GM12875 (cell line): Measurements from ENCODE around the gene HBG1.

ENCODE experiments used
- H3K4me3 ChIP-seq: one replicate; pipeline ENCODE4 v1.5.1; 2011; ENCODE audit warnings: low read depth, low read length, control low read depth
- TF ChIP-seq, protein P1 (sequence below): IDR thresholded peaks from 2 replicates; pipeline ENCODE4 v1.5.1; 2011; ENCODE audit warnings: low read depth, mild to moderate bottlenecking, control low read depth, inconsistent platforms, low read length, moderate library complexity, borderline replicate concordance; ENCODE audit not compliant: insufficient read depth

The HBG1 gene

GRCh38 chr11:5229796-5230195, 19.9 kb downstream of the HBG1 start:
- H3K4me3 ChIP-seq = no peak overlapping the region
- TF ChIP-seq, protein P1, sequence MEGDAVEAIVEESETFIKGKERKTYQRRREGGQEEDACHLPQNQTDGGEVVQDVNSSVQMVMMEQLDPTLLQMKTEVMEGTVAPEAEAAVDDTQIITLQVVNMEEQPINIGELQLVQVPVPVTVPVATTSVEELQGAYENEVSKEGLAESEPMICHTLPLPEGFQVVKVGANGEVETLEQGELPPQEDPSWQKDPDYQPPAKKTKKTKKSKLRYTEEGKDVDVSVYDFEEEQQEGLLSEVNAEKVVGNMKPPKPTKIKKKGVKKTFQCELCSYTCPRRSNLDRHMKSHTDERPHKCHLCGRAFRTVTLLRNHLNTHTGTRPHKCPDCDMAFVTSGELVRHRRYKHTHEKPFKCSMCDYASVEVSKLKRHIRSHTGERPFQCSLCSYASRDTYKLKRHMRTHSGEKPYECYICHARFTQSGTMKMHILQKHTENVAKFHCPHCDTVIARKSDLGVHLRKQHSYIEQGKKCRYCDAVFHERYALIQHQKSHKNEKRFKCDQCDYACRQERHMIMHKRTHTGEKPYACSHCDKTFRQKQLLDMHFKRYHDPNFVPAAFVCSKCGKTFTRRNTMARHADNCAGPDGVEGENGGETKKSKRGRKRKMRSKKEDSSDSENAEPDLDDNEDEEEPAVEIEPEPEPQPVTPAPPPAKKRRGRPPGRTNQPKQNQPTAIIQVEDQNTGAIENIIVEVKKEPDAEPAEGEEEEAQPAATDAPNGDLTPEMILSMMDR = no peak

GRCh38 chr11:5229356-5229755, 20.3 kb downstream of the HBG1 start:
- TF ChIP-seq, protein P1 = no peak
- no peak overlapping the region for H3K4me3 ChIP-seq

- H3K4me3 ChIP-seq = no peak overlapping the region
- TF ChIP-seq, protein P1 = no peak
These were observed 21.5 kb downstream of the HBG1 start for GRCh38 chr11:5228124-5228523.

DNA sequence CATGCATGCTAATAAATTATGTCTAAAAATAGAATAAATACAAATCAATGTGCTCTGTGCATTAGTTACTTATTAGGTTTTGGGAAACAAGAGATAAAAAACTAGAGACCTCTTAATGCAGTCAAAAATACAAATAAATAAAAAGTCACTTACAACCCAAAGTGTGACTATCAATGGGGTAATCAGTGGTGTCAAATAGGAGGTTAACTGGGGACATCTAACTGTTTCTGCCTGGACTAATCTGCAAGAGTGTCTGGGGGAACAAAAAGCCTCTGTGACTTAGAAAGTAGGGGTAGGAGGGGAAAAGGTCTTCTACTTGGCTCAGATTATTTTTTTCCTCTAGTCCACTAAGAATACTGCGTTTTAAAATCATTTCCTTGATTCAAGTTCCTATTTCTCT, 22.0 kb downstream of the HBG1 start:
- no peak overlapping the region for H3K4me3 ChIP-seq

DNA sequence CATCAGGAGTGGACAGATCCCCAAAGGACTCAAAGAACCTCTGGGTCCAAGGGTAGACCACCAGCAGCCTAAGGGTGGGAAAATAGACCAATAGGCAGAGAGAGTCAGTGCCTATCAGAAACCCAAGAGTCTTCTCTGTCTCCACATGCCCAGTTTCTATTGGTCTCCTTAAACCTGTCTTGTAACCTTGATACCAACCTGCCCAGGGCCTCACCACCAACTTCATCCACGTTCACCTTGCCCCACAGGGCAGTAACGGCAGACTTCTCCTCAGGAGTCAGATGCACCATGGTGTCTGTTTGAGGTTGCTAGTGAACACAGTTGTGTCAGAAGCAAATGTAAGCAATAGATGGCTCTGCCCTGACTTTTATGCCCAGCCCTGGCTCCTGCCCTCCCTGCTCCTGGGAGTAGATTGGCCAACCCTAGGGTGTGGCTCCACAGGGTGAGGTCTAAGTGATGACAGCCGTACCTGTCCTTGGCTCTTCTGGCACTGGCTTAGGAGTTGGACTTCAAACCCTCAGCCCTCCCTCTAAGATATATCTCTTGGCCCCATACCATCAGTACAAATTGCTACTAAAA, 22.8 kb downstream of the HBG1 start, which contains the start of gene HBB:
Gene HBB, minus strand, starts transcription at position 340 of the 579 bp plus-strand sequence. Its CDS starts 50 bp downstream, at position 290.
- TF ChIP-seq, protein P1 = no peak
- H3K4me3 ChIP-seq = no peak within 1 kb of the TSS

More for the DNA sequence above, 22.0 kb downstream of the HBG1 start:
- TF ChIP-seq, protein P1 = no peak

- no peak overlapping the region for H3K4me3 ChIP-seq
- TF ChIP-seq, protein P1 = no peak
These were observed 24.2 kb downstream of the HBG1 start for GRCh38 chr11:5225480-5225871.
